CD4-positive, alpha-beta T cell treated with Interferon gamma for 1 hour (primary cell): ENCODE measurements around the gene SDK2.

Source experiments
- DNase-seq: peaks from one replicate; pipeline ENCODE4 v3.0.0-alpha.2; 2020

Gene SDK2

DNA sequence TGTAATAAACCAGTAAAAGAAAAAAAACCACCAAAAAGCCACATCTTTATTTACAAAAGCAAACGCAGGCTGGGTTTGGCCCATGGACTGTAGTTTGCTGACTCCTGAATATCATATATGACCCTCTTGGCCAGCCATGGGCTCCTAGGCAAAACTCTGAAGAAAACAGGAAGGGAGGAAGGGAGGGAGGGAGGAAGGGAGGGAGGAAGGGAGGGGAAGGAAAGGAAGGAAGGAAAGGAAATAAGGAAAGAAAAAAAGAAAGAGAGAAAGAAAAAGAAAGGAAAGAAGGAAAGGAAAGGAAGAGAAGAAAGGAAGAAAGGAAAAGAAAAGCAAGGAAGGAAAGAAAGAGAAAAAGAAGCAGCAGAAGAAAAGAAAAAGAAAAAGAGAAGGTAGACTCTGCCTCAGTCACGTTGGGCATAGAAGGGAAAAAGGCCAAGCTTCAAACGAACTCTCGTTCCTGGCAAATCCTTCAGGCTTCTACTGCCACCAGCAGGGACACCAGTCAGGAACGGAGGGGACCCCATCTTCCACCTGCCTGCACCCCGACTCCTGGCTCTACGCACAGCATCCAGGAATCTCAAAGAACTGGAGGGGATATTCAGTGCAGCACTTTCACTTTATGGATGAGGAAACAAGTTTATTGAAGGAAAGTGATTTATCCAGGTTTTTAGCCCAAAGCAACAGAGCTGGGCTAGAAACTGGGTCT lies 354.5 kb downstream of the SDK2 start:
- DNase-seq = no peak

DNA sequence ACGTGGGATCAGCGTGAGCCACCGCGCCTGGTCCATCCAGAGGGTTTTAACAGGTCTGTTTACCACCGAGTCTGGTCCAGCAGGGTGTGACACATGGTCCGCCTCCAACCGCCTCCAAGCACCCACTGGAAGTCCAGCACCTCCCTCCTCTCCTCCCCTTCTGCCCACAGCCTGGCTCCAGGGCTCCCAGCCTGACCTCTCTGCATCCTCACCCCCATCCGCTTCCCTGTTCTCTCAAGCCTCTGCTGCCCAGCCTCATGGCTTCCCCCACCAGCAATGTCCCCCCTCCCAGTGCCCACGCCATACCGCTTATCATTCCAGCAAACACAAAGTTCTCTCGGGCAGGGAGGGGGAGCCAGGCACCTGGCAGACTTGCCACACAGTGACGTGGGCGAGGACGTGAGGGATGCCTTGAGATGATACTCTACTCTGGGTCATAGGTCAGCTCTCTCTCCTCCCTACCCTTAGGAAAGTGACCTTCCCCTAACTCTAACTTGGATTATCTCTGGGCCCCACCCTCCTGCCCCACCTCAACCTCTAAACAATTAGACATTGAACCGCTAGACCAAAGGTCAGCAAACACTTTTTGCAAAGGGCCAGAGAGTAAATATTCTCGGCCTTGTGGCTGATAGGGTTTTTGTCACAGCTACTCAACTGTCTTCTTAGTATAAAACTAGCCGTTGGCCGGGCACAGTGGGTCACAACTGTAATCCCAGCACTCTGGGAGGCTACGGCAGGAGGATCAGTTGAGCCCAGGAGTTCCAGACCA lies 355.5 kb downstream of the SDK2 start:
- no peak for DNase-seq

DNA sequence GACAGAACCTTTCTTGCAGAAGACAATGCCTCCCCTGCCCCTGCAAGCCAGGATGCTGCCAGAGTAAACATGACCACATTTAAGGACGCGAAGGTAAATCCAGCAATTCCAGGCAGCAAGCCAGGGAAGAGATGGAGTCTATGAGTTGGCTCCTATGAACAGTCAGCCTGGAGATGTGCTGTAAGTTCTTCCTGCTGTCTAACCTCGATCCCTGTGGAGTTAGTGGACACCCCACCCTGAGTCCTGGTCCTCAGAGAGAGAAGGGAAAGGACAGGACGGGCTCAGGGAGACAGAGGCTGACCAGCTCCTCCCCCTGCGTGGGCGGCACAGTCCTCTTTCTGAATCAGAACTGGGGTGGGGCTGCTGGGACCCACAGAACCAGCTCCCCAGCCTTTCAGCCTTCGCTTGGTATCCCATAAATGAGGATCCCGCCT lies 357.4 kb downstream of the SDK2 start:
- no peak for DNase-seq

DNA sequence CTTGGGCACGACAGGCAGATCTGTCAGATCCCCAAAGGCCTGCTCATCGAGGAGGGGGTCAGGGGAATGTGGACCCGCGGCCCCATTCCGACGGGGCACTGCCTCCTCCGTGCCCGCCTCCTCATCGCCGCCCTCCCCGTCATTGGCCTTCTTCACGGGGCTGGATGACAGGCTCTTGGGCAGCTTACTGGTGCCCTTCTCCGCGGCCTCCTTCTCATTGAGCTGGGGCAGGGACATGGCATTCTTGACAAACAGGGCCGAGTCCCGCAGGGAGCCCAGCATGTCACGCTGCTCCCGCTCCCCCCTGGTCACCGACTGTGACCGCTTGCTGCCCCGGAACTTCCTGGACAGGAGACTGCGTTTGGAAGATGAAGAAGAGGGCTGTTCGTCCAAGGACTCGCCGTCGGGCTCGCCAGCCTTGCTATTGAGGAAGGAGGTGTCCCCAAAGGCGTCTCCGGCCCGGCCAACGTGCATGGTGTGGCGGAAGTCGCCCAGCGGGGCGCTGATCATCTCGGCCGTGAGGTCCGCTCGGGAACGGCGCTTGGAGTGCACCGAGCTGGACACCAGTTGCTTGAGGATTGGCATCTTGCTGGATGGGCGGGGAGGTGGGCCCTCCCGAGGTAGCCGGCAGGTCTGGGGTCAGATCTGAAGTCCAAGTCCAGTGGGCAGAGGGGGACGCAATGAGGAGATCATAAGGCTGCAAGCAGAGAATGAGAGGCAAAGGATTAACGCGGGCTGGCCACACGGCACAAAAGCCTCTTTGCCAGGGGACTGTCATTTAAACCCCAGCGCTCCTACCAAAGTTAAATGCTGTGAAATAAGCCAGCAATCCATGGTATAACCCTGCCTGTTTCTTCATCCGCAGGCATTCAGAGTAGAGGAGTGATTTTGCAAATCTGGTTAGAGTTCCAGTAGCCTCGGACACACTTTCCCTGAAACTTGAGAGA lies 358.1 kb downstream of the SDK2 start:
- no peak for DNase-seq

DNA sequence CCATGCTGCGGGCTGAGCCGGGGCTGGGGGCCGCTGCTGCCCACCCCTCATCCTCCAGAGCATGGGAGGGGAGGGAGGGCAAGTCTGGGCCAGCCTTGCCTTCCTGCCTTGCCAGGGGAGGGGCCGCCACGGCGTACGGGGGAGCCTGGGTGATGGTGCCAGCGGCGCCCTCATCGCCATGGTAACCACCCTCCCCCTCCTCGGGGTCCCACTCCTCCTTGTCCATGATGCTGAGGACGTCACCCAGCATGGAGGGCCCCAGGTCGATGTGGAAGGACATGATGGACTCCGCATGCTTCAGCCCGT lies 358.7 kb downstream of the SDK2 start:
- DNase-seq = no peak

DNA sequence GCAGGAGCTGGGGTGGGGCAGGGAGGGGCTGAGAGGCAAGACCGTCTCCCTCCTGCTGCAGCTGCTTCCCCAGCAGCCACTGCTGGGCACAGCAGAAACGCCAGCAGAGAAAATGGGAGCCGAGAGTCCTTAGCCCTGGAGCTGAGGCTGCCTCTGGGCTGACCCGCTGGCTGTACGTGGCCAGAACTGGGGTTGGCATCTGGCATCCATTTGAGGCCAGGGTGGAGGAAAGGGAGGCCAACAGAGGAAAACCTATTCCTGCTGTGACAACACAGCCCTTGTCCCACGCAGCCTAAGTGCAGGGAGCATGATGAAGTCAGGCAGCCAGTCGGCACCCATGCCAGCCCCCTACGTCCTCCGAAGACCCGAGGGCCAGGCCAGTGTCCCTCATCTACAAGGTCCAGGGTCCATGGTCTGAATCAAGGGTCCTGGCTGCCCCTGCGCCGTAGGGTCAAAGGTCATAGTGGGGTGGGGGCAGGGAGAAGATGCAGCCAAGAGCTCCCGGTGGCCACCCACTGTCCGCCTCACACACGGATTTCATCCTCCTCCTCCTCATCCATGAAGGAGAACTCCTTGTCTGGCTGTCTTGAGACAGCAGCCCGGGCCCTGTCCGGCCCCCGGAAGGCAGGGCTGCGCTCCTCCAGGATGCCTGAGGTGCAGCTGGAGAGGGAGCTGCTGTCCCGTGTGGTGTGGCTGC lies 359.2 kb downstream of the SDK2 start:
- no peak for DNase-seq
